Aorta (tissue), 5 donors: ENCODE results near the gene SP1. TPM values are rescaled to one million over a fixed set of nuclear protein-coding genes. Genes with fewer than 3 reads are reported as not detected.
A peak's percentile ranks its signal among the peaks of the same experiment; 100 is the strongest.
"Not testable (repeated sequence)": the region's sequence is repeated elsewhere in the genome, so short reads cannot be mapped to it uniquely, and the experiment has no call there.

ENCODE experiments used
- ATAC-seq: fragments of 200-7000 bp; cut with Tn5 transposase; one replicate; pipeline ENCODE4 v1.9.1; 2022; ENCODE audit warnings: moderate library complexity; ENCODE audit not compliant: low FRiP score
- DNase-seq, 2 donors: peaks; one replicate each; pipeline ENCODE4 v3.0.0-alpha.2; 2020
- H3K27ac ChIP-seq, 2 donors: one replicate each; pipeline ENCODE4 v1.5.1; 2013; ENCODE audit warnings: low read length in 2 of 2, mild to moderate bottlenecking in 2 of 2, moderate library complexity in 2 of 2, control low read depth in 1 of 2, inconsistent platforms in 1 of 2, low read depth in 1 of 2
- H3K27me3 ChIP-seq, 2 donors: one replicate each; pipeline ENCODE4 v1.6.1; 2013; ENCODE audit warnings: control low read depth in 1 of 2, low read length in 1 of 2, mild to moderate bottlenecking in 1 of 2, moderate library complexity in 1 of 2; ENCODE audit not compliant: insufficient read depth in 2 of 2, control insufficient read depth in 1 of 2
- H3K36me3 ChIP-seq, 2 donors: one replicate each; pipeline ENCODE4 v1.6.1; 2013; ENCODE audit warnings: control low read depth in 1 of 2, low read length in 1 of 2, mild to moderate bottlenecking in 1 of 2; ENCODE audit not compliant: insufficient read depth in 2 of 2, control insufficient read depth in 1 of 2
- H3K4me1 ChIP-seq, 2 donors: one replicate each; pipeline ENCODE4 v1.6.1; 2013; ENCODE audit warnings: low read length in 2 of 2, control low read depth in 1 of 2, mild to moderate bottlenecking in 1 of 2, moderate library complexity in 1 of 2; ENCODE audit not compliant: insufficient read depth in 2 of 2, control insufficient read depth in 1 of 2
- H3K4me3 ChIP-seq, 2 donors: one replicate each; pipeline ENCODE4 v1.5.1; 2013; ENCODE audit warnings: low read length in 2 of 2, control low read depth in 1 of 2, mild to moderate bottlenecking in 1 of 2
- H3K9me3 ChIP-seq: one replicate; pipeline ENCODE4 v1.6.1; 2013; ENCODE audit warnings: mild to moderate bottlenecking, low read length; ENCODE audit not compliant: control insufficient read depth
- WGBS, 2 donors: extraction: QIAGEN DNeasy Blood & Tissue Kit; methylation state at CpG; one replicate each; pipeline ENCODE4 v1.1.7; 2013; 5-methylcytosine and 5-hydroxymethylcytosine counted together
- intact Hi-C, 2 donors: fragments of 100-400 bp; cut with DNase I; formaldehyde crosslinking; loops; one replicate each; pipeline versions ENCODE4 v1.14.2 to v1.15.0; 2022
- long read RNA-seq, 2 donors: library from polyadenylated mRNA; unstranded; transcript quantifications; one replicate each; pipeline ENCODE4 v2.0.0, GENCODE V29; 2020 to 2021
- polyA plus RNA-seq, 2 donors: library from polyadenylated mRNA; stranded (reverse); fragments of 200-250 nt; gene quantifications; one replicate each; pipeline ENCODE4 v1.2.3, GENCODE V29; 2013
- total RNA-seq, 2 donors: library from RNA; stranded (reverse); fragmentation: NEBNext Ultra II Directional; extraction: Animal tissue kit (Norgen Biotek cat#: 25700); gene quantifications; one replicate each; pipeline ENCODE4 v1.2.1, GENCODE V29; 2021
- donor health status: healthy with polysubstance abuse.
- donor health status: Bipolar disorder and iron deficiency.
- donor health status: DM: no; HTN: no; CAD: no.
- donor health status: DM: no; HTN: no; CAD: no.
- donor health status: DM: yes; HTN: yes; CAD: no.

Gene SP1
- total RNA-seq (10 to 100 TPM; 63.3 to 83.1 TPM), polyA plus RNA-seq (10 to 100 TPM in 1 of 2 donors, 1 to 10 TPM in 1; 7.4 to 17.3 TPM)
- long read RNA-seq, donor 1, partial matches to known transcripts: 3 of 18 reads
- long read RNA-seq, donor 1, other reads (novel, unspliced or antisense): 15 of 18 reads
- long read RNA-seq, donor 2, partial matches to known transcripts: 0 of 12 reads
- long read RNA-seq, donor 2, other reads (novel, unspliced or antisense): 8 of 12 reads

GRCh38 chr12:53380104-53380793, at the start of gene SP1:
Gene SP1, plus strand, starts transcription at chr12:53380176. Its CDS starts 116 bp downstream, at chr12:53380292.
- 1% methylated on average over 7 to 71 of the region's 71 CpGs for WGBS, 2 donors
- intact Hi-C loops: no loop called here
- Histone ChIP-seq H3K27ac (peak within 1 kb of the TSS; percentile 92 to 96), H3K4me1 (peaks cover 0 to 4% of the 10 kb centered on the region in 2 donors), H3K36me3 (peaks cover 0 to 5% of the 10 kb centered on the region in 2 donors), H3K9me3 (no peaks in the 10 kb centered on the region), H3K4me3 (peak within 1 kb of the TSS; percentile 71 to 97), H3K27me3 (no peaks in the 10 kb centered on the region)
- DNase-seq (peak; percentile 95 to 99), ATAC-seq (peak; percentile 92)

GRCh38 chr12:53330671-53331070, 49.3 kb upstream of the SP1 start:
- DNase-seq: no peak
- no peak overlapping the region for H3K27ac ChIP-seq
- WGBS, 2 donors: 78 to 84% methylated on average over 5 of the region's 5 CpGs
- H3K4me3 ChIP-seq: no peak overlapping the region
- no peaks in the 10 kb centered on the region for H3K27me3 ChIP-seq
- intact Hi-C loops: no loop called here
- no peaks in the 10 kb centered on the region for H3K4me1 ChIP-seq
- no peaks in the 10 kb centered on the region for H3K36me3 ChIP-seq
- no peak for ATAC-seq
- H3K9me3 ChIP-seq: no peaks in the 10 kb centered on the region

- intact Hi-C loops, H3K27ac ChIP-seq, ATAC-seq, DNase-seq, H3K4me1 ChIP-seq, H3K4me3 ChIP-seq, H3K9me3 ChIP-seq, H3K36me3 ChIP-seq, H3K27me3 ChIP-seq: not testable (repeated sequence)
These were observed 47.6 kb upstream of the SP1 start for GRCh38 chr12:53332339-53332738.

- intact Hi-C loops: no loop called here
- WGBS, 2 donors: 58 to 60% methylated on average over 10 to 15 of the region's 15 CpGs
- H3K4me3 ChIP-seq: no peak overlapping the region
- no peaks in the 10 kb centered on the region for H3K9me3 ChIP-seq
- DNase-seq: no peak
- no peaks in the 10 kb centered on the region for H3K4me1 ChIP-seq
- H3K27me3 ChIP-seq: no peaks in the 10 kb centered on the region
- ATAC-seq: no peak
- no peak overlapping the region for H3K27ac ChIP-seq
- H3K36me3 ChIP-seq: no peaks in the 10 kb centered on the region
These were observed 47.2 kb upstream of the SP1 start for GRCh38 chr12:53332744-53333143.

- no peaks in the 10 kb centered on the region for H3K36me3 ChIP-seq
- H3K9me3 ChIP-seq: no peaks in the 10 kb centered on the region
- DNase-seq (no peak), ATAC-seq (no peak)
- intact Hi-C loops: no loop called here
- 87 to 88% methylated on average over 4 of the region's 4 CpGs for WGBS, 2 donors
- no peaks in the 10 kb centered on the region for H3K27me3 ChIP-seq
- H3K4me1 ChIP-seq: no peaks in the 10 kb centered on the region
- no peak overlapping the region for H3K27ac ChIP-seq
- no peak overlapping the region for H3K4me3 ChIP-seq
These were observed 46.7 kb upstream of the SP1 start for GRCh38 chr12:53333289-53333688.

- DNase-seq (no peak), ATAC-seq (no peak)
- H3K36me3 ChIP-seq: no peaks in the 10 kb centered on the region
- H3K27ac ChIP-seq: no peak overlapping the region
- H3K4me1 ChIP-seq: no peaks in the 10 kb centered on the region
- H3K9me3 ChIP-seq: no peaks in the 10 kb centered on the region
- intact Hi-C loops: no loop called here
- no peaks in the 10 kb centered on the region for H3K27me3 ChIP-seq
- no peak overlapping the region for H3K4me3 ChIP-seq
- 65 to 70% methylated on average over 7 of the region's 7 CpGs for WGBS, 2 donors
These were observed 46.1 kb upstream of the SP1 start for GRCh38 chr12:53333845-53334244.

GRCh38 chr12:53334822-53335221, 45.2 kb upstream of the SP1 start:
- no peak for DNase-seq
- H3K27me3 ChIP-seq: no peaks in the 10 kb centered on the region
- H3K27ac ChIP-seq: no peak overlapping the region
- no peak overlapping the region for H3K4me3 ChIP-seq
- no peaks in the 10 kb centered on the region for H3K4me1 ChIP-seq
- ATAC-seq: no peak
- H3K9me3 ChIP-seq: no peaks in the 10 kb centered on the region
- WGBS, 2 donors: 29 to 40% methylated on average over 8 of the region's 8 CpGs
- H3K36me3 ChIP-seq: no peaks in the 10 kb centered on the region
- intact Hi-C loops: no loop called here

GRCh38 chr12:53336181-53336681, 43.7 kb upstream of the SP1 start, which contains the start of gene SP7:
Gene SP7, minus strand, starts transcription at chr12:53336354. Its CDS starts 708 bp downstream, at chr12:53335646.
- no peak for DNase-seq
- H3K36me3 ChIP-seq: no peaks in the 10 kb centered on the region
- H3K27ac ChIP-seq: no peak within 1 kb of the TSS
- H3K4me1 ChIP-seq: no peaks in the 10 kb centered on the region
- no peak within 1 kb of the TSS for H3K4me3 ChIP-seq
- no peak for ATAC-seq
- 58 to 68% methylated on average over 15 of the region's 15 CpGs for WGBS, 2 donors
- H3K9me3 ChIP-seq: no peaks in the 10 kb centered on the region
- intact Hi-C loops: no loop called here
- no peaks in the 10 kb centered on the region for H3K27me3 ChIP-seq

- DNase-seq (no peak), ATAC-seq (no peak)
- Histone ChIP-seq H3K36me3 (no peaks in the 10 kb centered on the region), H3K27ac (no peak overlapping the region), H3K9me3 (no peaks in the 10 kb centered on the region), H3K27me3 (no peaks in the 10 kb centered on the region), H3K4me3 (no peak overlapping the region), H3K4me1 (no peaks in the 10 kb centered on the region)
- WGBS, 2 donors: 45 to 47% methylated on average over 11 of the region's 11 CpGs
- intact Hi-C loops: no loop called here
These were observed 42.0 kb upstream of the SP1 start for GRCh38 chr12:53338017-53338416.
